Fibroblast of pulmonary artery (primary cell): ENCODE results near the gene HYAL3.
"Not testable (repeated sequence)": the region's sequence is repeated elsewhere in the genome, so short reads cannot be mapped to it uniquely, and the experiment has no call there.

Experiments
- DNase-seq: peaks from one replicate; pipeline ENCODE4 v3.0.0-alpha.2; 2010; ENCODE audit warnings: low read depth
- H3K4me3 ChIP-seq: replicated peaks from 2 replicates; pipeline ENCODE4 v1.5.1; 2011; ENCODE audit warnings: low read depth, mild to moderate bottlenecking, control low read depth, low read length, moderate library complexity
- TF ChIP-seq, protein P1 (sequence below): IDR thresholded peaks from 2 replicates; pipeline ENCODE4 v1.5.1; 2011; ENCODE audit warnings: mild to moderate bottlenecking, control low read depth, low read length, inconsistent platforms; ENCODE audit errors: missing control alignments

HYAL3 gene

DNA sequence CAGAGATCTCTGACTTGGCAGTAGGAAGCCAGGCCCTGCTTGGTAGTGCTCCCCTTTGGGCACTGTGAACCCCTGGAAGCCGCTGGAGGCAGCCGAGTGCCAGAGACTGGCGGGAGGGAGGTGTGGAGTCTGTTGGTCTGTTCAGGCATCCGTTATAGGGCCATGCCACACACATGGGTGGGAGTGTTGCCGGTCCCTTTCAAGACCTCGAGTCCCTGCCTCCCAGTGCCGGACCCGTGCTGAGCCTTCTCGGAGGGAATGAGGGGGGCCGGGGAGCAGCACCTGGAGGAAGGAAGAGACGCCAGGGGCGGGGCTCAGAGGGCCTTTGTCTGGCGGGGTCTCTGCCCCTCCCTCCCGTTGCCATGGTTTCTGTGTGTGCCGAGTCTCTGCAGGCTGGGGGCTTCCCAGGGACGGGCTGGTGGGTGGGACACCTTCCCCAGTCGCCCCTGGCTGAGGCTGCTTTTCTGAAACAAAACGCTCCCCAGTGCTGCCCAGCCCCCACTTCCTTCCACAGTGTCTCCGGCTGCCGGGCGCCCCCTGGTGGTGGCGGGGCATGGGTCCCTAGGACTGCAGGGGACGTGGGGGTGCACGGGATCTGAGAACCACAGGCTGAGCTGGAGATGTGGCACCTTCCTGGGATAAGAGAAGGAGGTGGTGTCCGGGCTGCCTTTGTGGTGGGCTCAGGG lies 53.2 kb downstream of the HYAL3 start:
- TF ChIP-seq, protein P1, sequence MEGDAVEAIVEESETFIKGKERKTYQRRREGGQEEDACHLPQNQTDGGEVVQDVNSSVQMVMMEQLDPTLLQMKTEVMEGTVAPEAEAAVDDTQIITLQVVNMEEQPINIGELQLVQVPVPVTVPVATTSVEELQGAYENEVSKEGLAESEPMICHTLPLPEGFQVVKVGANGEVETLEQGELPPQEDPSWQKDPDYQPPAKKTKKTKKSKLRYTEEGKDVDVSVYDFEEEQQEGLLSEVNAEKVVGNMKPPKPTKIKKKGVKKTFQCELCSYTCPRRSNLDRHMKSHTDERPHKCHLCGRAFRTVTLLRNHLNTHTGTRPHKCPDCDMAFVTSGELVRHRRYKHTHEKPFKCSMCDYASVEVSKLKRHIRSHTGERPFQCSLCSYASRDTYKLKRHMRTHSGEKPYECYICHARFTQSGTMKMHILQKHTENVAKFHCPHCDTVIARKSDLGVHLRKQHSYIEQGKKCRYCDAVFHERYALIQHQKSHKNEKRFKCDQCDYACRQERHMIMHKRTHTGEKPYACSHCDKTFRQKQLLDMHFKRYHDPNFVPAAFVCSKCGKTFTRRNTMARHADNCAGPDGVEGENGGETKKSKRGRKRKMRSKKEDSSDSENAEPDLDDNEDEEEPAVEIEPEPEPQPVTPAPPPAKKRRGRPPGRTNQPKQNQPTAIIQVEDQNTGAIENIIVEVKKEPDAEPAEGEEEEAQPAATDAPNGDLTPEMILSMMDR = peak; percentile 89
- H3K4me3 ChIP-seq = peak overlapping the region; percentile 41
- peak; percentile 85 for DNase-seq

DNA sequence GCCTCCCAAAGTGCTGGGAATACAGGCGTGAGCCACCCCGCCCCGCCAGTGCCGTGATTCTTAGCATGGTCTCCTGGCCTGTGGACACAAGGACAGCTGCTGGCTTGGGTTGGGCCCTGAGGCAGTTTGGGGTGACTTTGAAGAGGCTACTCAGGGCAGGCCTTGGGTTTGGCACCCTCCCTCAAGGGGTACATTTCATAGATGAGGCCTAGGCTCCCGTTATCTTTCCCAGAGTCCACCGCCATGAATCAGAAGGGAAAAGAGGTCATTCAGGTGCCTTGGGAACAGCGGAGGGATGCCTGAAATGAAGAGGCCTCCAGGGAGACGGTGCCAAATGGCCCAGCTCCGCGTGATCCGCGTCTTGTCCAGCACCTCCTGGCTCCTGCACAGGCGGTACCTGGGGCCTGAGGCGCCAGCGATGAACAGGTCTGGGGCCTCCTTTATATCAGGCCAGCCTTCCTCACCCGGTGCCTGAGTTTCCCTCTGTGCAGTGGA lies 53.9 kb downstream of the HYAL3 start:
- peak overlapping the region; percentile 41 for H3K4me3 ChIP-seq
- TF ChIP-seq, protein P1 = no peak
- no peak for DNase-seq

DNA sequence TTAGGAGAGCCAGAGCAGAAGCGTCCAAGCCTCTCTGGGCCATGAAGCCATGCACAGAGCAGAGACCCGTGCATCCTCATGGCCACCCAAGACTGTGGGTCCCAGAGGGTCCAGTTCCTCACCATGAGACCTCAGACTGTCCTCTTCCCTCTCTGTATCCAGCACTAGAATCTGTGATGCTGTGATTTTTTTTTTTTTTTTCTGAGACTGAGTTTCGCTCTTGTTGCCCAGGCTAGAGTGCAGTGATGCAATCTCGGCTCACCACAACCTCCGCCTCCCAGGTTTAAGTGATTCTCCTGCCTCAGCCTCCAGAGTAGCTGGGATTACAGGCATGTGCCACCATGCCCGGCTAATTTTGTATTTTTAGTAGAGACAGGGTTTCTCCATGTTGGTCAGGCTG lies 54.4 kb downstream of the HYAL3 start:
- H3K4me3 ChIP-seq, DNase-seq: not testable (repeated sequence)

DNA sequence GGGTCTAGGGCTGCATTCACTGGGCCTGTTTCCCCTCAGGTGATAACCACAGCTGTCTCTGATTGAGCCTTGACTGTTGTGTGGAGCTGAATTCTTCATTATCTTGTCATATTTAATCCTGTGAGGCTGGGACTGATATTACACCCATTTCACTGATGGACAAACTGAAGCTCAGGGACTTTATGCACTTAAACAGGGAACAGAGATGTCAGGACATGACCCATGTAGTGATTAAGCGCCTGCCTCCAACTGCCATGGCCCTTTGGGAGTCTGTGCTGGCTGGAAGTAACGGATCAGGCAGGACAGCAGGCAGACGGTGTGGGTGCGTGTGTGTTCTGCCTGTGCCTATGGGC lies 55.7 kb downstream of the HYAL3 start:
- no peak overlapping the region for H3K4me3 ChIP-seq
- DNase-seq = no peak
- TF ChIP-seq, protein P1 = no peak

DNA sequence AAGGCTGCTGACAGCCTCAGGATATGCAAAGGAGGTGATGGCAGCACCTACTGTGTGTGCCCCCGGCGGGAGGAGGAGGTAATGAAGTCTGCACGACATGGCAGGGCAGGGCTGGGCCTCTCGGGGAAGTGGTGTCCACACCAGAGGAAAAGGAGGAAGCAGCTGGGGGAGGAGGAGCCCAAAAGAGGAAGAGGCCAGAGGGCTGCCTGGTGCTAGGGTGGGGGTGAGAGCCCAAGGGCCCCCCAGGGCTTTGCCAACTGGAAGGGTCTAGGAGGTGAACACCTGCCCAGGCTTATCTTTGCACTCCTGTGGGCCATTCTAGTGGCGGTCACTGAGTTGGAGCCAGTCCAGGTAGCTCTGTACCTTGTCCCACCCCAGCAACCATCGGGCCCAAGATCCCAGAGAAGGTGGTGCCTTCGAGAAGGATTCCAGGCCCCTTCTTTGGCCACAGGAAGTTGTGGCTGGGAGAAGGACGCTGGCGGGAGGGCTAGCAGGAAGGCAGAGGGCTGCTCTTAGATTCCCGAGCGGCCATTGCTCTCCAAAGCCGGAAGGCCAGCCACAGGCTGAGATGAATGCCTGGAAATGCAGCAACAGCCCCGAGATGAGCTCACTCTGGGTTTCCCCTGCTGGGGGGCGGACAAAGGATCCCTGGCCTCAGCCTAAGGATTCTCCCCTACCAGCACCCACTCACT lies 56.2 kb downstream of the HYAL3 start:
- DNase-seq = peak; percentile 76
- no peak overlapping the region for H3K4me3 ChIP-seq
- TF ChIP-seq, protein P1 = no peak
